8988T (cell line): Measurements from ENCODE around the gene MYO9B.
"Not testable (repeated sequence)": the region's sequence is repeated elsewhere in the genome, so short reads cannot be mapped to it uniquely, and the experiment has no call there.

Experiments
- DNase-seq: peaks from one replicate; pipeline ENCODE4 v3.0.0; 2011

Gene MYO9B

GRCh38 chr19:17091758-17092333, 16.3 kb downstream of the MYO9B start:
- DNase-seq = no peak

- DNase-seq = no peak
Observed at GRCh38 chr19:17092696-17093095, 17.1 kb downstream of the MYO9B start.

GRCh38 chr19:17094694-17095093, 19.1 kb downstream of the MYO9B start:
- not testable (repeated sequence) for DNase-seq

DNA sequence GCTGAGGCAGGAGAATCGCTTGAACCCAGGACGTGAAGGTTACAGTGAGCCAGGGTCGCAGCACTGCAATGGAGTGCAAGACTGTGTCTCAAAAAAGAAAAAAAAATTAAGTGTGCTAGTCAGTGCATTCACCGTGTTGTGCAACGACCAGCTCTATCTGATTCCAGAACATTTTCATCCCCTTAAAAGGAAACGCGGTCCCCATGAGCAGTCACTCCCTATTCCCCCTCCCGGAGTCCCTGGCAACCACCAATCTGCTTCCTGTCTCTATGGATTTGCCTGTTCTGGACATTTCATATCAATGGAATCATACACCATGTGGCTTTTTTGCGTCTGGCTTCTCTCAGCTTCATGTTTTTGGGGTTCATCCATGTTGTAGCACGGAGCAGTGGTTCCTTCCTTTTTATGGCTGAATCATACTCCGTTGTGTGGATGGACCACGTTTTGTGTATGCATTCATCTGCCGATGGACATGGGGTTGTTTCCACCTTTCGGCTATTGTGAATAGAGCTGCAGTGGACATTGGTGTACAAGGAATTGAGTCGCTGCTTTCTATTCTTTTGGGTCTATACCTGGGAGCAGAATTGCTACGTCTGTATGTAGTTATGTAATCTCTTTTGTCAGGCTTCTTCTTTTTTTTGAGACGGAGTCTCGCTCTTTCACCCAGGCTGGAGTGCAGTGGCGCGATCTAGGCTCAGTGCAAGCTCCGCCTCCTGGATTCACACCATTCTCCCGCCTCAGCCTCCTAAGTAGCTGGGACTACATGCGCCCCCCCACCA, 19.8 kb downstream of the MYO9B start:
- no peak for DNase-seq

DNA sequence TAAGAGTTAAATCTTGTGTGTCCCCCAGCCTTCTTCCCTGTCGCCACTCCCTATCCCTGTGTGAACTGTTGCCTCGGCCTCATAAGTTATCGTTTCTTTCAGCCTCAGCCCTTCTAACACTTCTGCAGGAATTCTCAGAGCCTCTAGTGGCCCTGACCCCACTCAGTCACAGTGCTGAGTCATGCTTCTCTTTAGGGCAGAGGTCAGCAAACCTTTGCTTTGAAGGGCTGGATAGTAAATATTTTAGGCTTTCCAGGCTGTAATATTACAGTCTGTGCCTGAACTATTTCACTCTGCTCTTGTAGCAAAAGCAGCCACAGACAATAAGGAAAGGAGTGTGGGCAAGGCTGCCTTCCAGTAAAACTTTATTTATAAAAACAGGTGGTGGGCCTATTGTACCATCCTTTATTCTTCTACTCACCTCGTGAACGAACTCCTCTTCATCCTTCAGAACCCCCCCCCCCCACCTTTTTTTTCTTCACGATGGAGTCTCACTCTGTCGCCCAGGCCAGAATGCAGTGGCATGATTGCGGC, 22.1 kb downstream of the MYO9B start:
- no peak for DNase-seq

GRCh38 chr19:17098326-17098725, 22.7 kb downstream of the MYO9B start:
- no peak for DNase-seq

DNA sequence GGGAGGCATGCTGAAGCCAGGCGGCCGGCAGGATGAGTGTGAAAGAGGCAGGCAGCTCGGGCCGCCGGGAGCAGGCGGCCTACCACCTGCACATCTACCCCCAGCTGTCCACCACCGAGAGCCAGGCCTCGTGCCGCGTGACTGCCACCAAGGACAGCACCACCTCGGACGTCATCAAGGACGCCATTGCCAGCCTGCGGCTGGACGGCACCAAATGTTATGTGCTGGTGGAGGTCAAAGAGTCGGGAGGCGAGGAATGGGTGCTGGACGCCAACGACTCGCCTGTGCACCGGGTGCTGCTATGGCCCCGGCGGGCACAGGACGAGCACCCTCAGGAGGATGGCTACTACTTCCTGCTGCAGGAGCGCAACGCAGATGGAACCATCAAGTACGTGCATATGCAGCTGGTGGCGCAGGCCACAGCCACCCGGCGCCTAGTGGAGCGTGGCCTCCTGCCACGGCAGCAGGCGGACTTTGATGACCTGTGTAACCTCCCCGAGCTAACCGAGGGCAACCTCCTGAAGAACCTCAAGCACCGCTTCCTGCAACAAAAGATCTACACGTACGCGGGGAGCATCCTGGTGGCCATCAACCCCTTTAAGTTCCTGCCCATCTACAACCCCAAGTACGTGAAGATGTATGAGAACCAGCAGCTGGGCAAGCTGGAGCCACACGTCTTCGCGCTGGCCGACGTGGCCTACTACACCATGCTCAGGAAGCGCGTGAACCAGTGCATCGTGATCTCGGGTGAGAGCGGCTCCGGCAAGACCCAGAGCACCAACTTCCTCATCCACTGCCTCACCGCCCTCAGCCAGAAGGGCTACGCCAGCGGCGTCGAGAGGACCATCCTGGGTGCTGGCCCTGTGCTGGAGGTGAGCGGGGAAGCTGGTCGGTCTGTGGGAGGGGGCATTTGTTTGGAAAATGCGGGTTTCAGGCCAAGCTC, 26.4 kb downstream of the MYO9B start:
- no peak for DNase-seq

DNA sequence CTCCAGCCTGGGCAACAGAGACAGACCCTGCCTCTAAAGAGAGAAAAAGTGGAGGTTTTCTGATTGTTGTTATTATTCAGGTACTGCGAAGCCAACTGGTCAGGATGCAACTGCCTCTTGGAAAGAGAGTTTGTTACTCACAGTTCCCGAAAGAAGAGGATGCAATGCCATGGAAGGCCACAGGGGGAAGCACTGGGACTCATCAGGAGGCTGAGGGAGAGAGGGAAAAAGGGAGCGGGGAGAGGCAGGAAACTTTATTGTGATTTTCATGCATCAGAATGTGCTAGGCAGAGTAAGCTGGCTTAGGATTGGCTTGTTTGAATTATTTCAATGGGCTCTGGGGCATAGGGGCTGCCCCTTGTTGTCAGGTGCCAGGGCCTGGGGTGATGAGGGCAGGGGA, 27.6 kb downstream of the MYO9B start:
- no peak for DNase-seq

GRCh38 chr19:17104679-17105078, 29.1 kb downstream of the MYO9B start:
- no peak for DNase-seq

DNA sequence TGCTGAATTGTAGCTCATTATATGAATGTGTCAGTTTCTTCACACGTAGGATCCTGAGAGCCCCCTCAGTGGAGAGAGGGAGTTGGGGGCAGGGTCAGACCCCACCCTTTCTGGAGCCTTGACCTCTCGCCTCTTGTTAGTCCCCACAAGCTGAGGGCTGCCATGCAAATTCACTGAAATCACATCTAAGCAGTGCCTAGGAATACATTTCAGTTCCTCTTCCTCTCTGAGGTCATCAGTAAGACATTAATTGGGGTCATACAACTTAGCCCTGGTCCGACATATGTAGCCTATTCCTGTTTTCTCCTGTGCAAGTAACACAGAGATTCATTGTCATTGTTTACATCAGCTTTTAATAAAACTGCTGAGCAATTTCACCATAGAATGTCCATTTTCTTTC, 30.0 kb downstream of the MYO9B start:
- DNase-seq = no peak

DNA sequence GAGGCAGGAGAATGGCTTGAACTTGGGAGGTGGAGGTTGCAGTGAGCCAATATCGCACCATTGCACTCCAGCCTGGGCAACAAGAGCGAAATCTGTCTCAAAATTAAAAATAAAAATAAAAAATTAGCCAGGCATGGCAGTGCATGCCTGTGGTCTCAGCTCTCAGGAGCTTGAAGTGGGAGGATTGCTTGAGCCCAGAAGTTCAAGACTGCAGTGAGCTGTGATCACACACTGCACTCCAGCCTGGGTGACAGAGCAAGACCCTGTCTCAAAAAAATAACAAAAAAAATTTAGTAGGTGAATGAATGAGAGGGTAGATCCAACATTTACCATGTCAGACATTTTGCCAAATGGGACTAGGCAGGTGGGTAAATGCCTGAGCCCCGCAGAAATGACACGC, 31.4 kb downstream of the MYO9B start:
- DNase-seq = not testable (repeated sequence)

DNA sequence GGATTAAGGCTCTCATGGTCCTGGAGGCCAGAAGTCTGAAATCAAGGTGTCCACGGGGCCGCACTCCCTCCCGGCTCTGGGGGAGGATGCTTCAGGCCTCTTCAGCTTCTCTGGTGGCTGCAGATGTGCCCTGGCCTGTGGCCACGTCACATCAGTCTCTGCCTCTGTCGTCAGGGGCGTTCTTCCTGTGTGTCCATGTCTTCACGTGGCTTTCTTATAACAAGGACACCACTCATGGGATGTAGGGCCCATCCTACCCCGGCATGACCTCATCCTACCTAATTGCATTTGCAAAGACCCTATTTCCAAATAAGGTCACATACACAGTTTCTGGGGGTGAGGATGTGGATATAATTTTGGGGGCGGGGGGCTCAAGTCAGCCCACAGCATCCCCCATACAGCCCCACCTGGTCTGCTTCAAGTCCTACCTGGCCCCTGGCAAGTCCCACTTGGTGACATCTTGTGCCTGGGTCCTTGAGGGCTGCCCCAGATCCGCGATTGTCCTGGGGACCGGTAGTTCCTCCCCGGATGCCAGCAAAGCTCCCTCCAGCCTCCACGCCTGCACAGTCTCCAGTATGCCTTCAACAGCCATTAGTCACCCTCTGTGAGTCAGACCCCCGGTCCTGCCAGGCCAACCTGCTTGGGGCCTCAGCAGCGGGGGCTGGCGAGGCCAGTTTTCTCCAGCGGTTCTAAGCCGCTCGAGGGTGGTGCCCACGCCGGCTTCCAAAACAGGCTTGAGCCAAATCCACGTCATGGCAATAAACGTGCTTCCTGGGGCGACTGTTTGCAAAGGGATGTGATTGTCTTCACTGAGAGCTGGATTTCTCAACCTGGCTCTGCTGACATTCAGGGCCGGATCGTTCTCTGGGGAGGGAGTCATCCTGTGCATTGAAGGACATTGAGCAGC, 32.2 kb downstream of the MYO9B start:
- DNase-seq = peak; percentile 99

- no peak for DNase-seq
Observed at GRCh38 chr19:17108453-17108784, 32.8 kb downstream of the MYO9B start.

DNA sequence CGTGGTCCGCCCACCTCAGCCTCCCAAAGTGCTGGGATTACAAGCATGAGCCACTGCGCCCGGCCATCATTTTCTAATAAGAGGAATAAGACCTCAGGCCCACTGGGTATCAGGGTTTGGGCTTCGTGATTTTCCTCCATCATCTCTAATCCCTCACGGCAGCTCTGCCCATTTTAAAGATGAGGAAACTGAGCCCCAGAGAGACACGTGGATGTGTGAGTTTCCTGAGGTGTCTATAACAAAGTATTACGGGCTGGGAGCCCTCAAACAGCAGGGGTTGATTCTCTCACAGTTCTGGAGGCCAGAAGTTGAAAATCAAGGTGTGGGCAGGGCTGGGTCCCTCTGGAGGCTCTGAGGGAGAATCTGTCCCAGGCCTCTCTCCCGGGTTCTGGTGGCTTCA, 33.7 kb downstream of the MYO9B start:
- no peak for DNase-seq

- no peak for DNase-seq
Observed at GRCh38 chr19:17109962-17110598, 34.5 kb downstream of the MYO9B start.

GRCh38 chr19:17110599-17110966, 35.0 kb downstream of the MYO9B start:
- no peak for DNase-seq

- no peak for DNase-seq
Observed at GRCh38 chr19:17111766-17112165, 36.2 kb downstream of the MYO9B start.

GRCh38 chr19:17112271-17112670, 36.7 kb downstream of the MYO9B start:
- DNase-seq = no peak

DNA sequence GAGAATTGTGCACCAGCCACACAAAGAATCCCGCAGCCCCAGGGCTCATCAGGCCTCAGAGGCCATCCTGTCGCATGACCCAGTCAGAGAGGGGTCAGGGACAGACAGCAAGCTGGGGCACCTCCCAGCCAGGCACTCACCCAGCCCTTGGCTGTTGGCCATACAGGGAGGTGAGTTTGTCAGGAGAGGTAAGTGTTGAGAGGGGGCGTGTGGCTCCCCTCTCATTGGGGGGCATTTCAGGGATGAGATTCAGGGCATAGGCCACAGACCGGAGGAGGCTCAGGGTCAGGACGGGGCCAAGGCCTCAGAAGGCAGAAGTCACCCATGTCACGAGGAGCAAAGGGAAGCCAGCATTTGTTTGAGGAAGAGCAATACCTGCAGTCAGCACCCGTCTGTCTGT, 37.1 kb downstream of the MYO9B start:
- no peak for DNase-seq

- no peak for DNase-seq
Observed at GRCh38 chr19:17113127-17113785, 37.7 kb downstream of the MYO9B start.

- DNase-seq = no peak
Observed at GRCh38 chr19:17114414-17114831, 38.8 kb downstream of the MYO9B start.
